HG03354 (cell line): ENCODE data around the gene KRT73.

ENCODE experiments used
- ATAC-seq: cut with Tn5 transposase; IDR thresholded peaks from one replicate; pipeline ENCODE4 v1.9.1; 2021; ENCODE audit warnings: mild to moderate bottlenecking; ENCODE audit not compliant: unreplicated experiment, poor library complexity, severe bottlenecking

The KRT73 gene

DNA sequence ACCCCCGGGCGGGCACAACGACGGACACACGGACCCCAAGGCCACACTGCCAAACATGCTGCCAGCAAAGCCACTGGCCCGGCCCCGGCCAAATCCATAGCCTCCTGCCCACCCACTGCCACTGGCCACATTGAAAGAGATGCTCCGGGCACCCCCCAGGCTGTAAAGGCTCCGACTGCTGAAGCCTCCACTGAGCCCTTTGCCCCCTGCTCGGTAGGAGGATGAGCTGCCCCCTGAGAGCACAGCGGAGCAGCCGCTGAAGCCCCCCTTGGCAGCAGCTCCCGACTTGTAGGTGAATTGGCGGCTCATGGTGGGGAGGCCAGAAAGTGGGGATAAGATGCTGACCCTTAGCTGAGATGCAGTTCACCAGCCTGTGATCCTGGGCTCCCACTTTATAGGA is at the start of gene KRT73:
KRT73 (minus strand) TSS at position 344 of the 400 bp plus-strand sequence; CDS start at position 309, 35 bp downstream.
- ATAC-seq = no peak

DNA sequence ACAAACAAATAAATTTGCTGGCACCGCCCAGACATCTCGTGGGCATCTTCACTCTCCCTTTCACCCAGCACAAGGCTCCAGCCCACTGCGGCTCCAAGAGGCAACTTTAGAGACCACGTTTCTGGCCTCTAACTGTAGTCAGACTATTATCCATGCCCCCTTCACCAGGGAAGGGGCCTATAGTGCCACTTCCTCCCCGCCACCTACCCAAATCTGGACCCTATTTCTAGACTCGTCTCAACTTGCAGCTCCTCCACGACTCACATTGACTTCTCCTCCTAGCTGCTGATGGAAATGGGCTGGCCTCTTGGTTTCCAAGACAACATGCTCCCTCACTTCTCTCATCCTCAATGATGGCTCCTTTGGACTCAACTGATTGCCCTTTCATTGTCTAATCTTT is 49.6 kb upstream of the KRT73 start:
- no peak for ATAC-seq

DNA sequence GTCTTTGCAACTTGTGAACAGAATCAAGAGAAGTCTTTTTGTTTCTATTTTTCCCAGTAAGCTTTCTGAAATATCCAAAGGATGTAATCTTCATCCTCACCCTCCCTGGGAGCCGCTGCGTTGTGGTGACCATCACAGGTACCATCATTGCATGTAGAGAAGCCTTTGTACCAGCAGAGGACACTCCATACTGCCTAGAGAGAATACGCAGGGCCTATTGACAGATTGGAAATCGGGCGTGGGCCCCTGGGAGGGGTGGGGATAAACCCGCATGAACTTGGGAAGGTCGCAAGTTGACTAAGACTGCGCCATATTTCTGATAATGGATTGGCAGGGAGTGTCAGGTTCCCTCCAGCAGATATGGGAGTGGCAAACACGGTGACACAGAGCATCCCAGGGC is 49.1 kb upstream of the KRT73 start:
- ATAC-seq = no peak

DNA sequence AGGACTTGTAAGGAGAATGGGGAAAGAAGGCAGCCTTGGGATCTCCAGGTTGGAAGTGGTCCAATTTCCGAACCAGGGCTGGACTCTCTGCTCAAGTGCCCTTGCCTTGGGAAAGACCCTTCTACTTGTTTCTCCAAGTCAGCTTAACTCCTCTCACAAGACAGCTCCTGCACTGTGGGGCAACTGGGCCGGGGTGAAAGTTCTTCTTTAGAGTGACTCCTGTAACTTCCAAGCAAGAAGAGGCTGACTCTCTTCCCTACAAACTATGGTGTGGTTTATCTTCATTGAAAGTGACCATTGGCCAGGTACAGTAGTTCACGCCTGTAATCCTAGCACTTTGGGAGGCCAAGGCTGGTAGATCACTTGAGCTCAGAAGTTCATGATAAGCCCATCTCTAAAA is 48.1 kb upstream of the KRT73 start:
- ATAC-seq = no peak

DNA sequence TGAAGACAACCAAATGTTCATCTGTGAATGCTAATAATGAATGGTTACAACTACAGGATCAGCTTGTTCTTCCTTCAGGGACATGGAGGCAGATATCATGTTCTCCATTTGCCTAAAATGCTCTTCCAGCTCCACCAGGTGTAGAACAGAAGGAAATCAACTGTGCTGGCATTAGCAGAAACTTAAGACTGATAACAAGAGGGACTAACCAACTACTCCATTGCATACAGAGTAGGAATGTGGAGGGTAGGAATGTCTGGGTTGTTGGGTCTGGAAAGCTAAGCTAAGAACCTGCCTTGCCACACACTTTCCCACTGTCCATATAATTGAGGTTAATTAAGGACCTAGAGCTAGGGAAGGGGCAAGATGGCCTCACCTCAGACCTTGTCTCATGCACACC is 45.1 kb upstream of the KRT73 start:
- ATAC-seq = no peak

DNA sequence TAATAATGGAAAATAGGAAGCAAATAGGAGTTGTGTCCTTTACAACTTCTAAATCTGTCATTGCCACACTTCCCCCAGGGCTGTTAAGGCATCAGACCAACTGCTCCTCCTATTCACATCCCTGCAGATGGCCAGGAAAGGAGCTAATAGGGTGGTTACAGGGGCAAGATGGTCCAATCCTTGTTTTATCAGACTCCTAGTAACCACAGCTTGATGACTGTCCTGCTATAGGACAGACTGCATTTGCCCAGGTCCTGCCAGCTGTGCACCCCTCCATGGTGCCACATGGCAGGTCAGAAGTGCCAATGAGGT is 44.5 kb upstream of the KRT73 start:
- ATAC-seq = no peak

DNA sequence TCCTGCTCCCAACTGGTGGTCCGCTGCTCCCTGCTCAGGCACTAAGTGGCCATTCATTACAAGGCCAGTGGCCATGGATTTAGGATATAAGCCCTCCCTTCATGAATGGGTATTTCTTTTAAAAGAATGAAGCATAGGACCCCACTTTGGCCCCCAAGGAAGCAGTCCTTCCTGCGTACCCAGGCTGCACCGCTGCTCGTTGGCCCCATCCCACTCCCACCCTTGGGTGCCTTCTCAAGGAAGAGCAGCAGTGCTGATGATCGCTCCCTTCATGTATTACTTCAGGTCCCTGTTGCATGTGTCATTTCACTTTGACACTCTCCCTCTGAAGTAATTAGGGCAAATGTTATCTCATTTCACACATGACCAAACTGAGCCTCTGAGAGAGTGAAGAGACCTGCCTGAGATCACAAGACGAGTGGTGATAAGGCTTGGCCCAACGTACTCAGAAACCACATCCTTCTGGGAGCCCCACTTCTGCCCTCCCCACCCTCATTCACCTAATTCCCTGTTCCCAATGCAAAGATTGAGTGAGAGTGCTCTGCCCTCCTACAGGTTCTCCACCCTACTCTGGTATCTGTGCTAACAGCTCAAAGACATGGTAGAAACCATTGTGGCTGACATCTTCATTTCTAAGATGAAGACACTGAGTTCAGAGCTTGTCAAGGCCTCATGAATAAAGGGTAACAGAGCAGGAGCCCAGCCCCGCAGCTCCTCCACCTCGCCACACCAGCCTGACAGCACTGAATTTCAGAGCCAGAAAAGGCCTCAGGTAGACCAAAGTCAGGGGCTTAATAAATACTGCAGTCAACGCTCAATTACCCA is 43.9 kb upstream of the KRT73 start:
- no peak for ATAC-seq

DNA sequence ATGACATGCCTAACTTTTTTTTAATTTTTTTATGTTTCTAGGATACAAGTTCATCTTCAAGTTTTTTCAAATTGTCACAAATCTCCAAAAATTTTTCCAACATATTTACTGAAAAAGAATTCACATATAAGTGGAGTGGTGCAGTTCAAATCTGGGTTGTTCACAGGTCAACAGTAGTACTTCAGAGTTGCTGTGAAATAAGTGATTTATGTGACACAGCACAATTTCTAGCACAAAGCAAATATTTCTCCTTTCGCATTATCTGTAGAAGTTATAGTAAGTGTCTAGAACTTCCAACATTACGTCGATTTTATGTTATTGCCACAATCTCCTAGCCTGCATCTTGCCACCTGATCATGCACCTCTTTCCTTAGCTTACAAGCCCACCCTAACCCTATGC is 43.3 kb upstream of the KRT73 start:
- no peak for ATAC-seq

DNA sequence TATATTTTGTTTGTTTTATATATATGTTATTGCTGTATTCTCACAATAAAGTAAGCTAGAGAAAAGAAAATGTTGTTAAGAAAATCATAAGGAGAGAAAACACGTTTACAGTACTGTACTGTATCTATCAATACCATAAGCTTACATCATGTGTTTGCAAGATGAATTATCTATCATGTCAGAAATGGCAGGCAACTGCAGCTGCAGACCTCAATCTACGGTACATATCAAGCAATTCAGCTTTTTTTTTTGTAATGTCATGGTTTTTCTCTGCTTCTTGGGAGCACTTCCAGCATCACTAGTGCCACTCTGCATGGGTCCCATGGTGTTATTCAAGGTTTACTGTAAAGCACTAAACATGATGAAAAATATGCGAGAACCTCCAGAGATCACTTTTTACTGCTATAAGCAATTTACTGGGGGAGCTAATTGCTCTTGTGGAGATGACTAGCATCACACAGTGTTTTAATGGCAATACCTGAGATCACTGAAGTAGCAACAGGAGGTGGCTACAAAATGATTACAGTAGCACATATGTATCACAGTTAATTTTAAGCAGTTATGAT is 42.7 kb upstream of the KRT73 start:
- no peak for ATAC-seq

DNA sequence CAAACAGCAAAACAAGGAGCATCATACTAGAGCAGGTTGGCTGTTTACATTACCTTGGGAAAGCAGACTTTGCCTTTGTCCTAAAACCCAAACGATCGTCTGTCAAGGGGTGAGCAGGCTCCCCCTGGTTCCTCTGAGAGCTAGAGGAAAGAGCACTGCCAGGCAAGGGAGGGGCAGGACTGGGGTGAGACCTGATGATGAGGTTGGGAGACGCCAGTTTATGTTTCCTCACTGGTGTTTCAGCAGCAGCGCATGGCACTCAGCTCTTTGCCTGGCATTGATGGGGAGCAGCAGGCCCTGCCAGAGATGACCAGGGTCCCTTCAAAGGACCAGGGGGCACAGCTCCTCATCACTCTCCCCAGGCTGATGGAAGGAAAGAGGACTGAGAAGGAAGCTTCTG is 41.6 kb upstream of the KRT73 start:
- no peak for ATAC-seq

DNA sequence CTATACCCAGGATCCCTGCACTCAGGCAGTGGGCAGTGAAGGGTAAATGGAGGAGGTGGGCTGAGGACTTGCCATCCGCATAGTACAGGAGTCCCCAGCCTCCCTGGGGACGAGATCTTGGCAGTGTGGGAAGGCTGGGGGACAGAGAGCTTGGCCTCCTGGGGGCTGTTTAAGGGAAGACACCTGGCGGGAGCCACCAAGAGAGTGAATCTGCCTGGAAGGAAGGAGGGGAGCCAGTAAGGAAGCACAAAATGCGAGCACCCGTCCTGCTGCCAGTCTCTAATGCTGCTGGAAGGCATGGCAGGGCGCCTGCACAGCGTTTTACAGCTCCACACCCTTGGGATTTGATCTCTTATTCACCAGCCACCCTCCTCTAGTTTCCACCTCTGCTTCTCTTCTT is 41.0 kb upstream of the KRT73 start:
- no peak for ATAC-seq

DNA sequence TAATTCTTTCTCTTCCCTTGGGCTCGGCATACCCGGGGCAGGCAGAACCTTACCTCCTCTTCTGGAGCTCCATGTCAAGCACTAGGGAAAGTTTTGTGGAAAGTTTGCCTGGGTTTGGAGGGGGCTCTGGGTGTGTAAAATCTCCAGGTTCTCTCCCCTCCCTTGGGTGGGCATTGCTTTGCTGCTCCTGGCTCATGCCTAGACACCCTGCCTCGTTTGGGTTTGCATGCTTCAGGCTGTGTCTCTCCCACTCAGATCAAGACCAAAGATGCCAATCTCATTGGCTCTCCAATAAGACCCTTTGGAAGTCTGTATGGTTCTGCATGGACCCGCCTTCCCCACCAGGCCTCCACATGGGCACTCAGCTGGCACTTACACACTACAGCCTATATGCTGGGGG is 39.8 kb upstream of the KRT73 start:
- no peak for ATAC-seq

DNA sequence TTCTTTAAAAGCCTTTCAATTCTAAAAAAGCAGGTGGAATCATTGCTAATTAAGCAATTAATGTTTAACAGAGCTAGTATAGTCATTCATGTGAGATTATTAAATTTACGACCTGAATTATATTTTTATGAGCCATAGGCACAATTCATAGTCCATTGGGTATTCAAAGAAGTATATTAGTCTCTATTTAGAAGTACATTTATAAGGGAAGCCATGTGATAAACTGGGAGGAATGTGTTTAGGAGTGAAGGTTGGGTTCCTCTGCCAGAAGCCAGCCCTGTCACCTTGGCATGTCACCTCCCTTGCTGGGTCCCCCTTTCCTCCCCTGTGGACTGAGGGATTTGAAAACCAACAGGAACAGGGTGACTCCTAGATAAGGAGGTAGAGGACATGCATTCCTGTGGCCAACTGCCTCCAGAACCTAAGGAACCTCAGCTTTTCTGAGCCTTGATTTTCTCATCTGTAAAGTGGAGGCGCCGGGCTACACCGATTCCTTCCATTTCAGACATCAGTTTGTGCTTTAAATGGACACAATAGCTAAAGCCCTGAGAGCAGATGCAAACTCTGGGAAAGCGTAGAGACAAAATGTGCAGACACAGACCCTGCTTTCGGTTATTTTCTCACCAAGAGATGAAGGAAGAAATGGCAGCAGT is 39.0 kb upstream of the KRT73 start:
- no peak for ATAC-seq

DNA sequence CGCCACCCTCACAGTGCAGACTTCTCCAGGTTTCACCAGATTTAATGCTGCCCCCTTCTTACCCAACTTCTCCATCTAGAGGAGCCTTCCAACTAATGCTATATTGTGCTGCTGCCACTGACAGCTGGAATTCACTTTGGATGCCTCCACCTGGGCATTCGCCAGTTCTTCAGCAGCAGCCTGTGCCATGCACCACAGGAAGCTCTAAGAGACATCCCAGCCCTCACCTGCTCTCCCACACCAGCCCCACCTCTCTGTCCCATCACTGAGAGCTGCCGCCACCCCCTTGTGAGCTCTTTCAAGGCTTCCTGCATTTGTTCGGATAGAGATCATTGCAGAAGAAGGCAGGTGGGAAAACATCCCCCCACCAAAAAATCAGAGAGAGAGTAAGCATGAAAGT is 38.3 kb upstream of the KRT73 start:
- no peak for ATAC-seq

DNA sequence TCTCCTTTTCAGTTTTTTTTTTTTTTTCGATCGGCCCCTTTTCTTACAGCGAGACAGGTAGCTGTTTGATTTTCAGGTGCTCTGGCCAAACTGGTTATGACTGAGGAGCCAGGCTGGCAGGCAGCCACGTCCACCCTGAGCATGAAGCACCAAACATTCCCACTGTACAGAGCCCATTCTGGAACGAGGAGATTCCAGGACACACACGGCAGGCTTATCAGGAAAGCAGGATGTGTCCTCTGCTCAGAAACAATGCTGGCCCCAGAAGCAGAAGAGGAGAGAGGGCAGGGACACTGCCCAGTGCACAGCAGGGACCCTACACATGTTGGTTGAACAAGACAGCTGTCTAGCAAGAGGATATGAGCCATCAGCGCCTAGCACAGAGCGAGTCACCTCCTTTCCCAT is 37.4 kb upstream of the KRT73 start:
- no peak for ATAC-seq

DNA sequence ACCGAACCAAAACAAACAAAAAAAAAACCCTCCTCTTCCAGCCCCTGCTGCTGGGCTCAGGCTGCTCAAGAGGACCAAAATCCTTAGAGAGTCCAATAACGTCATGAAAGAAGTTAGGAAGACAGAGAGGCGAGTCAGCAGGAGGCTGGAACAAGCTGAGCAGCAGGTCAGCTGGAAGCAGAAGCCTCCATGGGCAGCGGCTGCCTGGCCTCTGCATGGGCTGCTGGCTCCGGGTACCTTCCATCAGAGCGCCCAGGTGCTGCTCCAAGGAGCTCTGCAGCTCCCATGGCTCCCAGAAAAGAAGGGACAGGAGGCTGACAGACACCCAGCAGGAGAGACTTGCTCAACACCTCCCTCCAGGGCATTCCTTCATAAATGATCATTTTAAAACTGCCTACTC is 36.9 kb upstream of the KRT73 start:
- ATAC-seq = no peak

DNA sequence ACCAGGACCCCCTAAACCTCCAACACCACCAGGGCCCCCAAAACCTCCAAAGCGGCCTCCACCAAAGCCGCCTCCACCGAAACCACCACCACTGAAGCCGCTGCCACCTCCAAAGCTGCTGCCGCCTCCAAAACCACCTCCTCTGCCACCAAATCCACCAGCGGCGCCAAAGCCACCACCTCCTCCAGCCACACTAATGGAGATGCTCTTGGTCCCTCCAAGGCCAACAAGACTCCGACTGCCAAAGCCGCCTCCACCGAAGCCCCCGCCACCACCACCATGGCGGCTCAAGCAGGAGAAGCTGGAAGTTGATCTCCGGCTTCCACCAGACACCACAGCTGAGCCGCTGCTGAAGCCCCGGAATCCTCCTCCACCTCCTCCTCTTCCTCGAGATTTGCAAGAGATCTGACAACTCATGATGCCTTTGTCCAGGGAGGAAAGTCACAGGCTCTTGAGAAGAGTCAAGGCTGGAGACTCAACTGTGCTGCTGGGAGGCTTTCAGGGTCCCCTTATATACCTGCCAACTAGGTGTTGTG is 33.4 kb upstream of the KRT73 start, which contains the start of gene KRT2:
KRT2 (minus strand) TSS at position 486 of the 536 bp plus-strand sequence; CDS start at position 417, 69 bp downstream.
- no peak for ATAC-seq

DNA sequence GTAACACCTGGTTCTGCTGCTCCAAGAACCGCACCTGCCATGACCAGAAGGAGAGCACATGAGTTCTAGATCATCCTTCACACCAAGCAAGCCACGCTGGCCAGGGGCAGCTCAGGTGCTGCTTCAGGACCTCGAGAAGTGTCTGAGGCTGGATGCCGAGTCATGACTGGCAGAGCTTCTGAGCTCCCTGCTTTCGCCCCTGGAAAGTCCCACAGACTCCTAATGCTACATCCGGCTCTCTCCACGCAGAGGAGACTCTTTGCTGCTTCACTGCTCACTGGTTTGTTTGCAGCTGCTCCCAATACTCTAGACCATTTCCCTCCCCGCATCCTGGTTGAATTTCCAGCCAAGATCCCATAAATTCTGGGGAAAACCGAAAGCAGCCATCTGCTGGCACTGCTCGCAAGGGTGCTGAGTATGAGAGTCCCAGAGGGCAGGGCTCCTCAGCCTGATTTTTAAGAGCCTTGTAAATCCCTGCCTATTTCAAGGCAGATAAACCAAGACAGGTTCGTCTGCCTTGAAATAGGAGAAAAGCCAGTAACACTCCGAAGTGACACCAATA is 32.2 kb upstream of the KRT73 start:
- no peak for ATAC-seq

DNA sequence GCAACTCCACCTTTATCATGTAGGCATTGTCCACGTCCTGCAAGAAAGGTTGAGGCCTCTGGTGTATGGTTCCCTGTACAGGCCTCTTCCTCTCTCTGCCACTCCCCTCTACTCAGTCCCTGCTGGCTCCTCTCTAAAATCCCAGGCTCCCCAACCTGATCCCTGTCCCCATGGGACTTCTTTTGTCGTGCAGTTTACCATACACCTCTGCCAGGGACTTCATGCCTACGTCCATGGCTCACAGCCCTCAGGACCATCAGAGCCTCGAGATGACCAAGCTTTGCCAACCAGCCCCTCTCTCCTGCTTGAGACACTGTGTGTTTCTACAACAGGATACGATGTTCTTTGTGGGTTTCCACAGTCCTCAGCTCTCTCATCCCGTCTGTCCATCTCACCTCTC is 30.7 kb upstream of the KRT73 start:
- no peak for ATAC-seq

DNA sequence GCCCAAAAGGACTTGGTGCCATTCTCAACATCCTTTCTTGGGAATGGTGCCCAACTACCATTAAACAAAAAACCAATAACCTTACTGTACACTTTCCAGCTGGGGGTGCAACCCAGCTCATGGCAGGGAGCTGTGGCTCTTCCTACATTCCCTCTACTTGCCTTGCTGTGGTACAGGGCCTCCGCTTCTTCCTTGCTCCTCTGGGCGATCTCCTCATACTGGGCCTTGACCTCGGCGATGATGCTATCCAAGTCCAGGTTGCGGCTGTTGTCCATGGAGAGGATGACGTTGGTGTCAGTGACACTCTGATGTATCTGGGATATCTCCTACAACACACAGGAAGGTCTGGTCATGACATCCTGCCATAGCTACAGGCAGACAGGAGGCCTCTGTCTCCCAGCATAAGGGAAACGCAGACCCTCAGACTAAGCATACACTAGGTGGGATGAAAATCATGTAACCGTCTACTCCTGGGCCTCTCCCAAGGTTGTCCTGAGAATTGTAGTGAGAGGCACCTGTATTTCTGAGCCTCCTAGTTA is 29.7 kb upstream of the KRT73 start:
- ATAC-seq = no peak
